ENCODE measurements around the gene ADGRL3. TPM values are rescaled to one million over a fixed set of nuclear protein-coding genes. Genes with fewer than 3 reads are reported as not detected.

ADGRL3 gene
- total RNA-seq, 3 donors from 2014 or later = 4.3 to 10.8 (median 4.3) TPM

DNA sequence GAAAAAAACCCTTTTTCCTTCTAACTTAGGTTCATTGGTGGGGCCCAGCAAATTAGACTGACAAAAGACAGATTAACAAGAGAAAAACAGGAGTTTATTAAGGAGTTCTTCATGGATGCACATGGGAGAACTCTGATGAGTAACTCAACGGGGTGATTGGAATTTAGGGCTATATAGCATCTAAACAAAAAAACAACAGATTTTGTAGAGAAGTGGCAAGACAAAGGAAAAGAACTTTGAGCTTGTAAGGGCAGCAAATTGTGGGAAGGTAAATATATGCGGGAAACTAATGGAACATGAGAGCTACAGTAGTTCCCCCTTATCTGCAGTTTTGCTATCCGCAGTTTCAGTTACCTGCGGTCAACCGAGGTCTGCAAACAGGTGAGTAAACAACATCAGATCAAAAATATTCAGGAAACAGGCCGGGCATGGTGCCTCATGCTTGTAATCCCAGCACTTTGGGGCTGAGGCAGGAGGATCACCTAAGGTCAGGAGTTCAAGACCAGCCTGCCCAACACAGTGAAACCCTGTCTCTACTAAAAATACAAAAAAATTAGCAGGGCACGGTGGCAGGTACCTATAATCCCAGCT, 573.6 kb downstream of the ADGRL3 start:
- no peak for DNase-seq
- TF ChIP-seq, protein P1, sequence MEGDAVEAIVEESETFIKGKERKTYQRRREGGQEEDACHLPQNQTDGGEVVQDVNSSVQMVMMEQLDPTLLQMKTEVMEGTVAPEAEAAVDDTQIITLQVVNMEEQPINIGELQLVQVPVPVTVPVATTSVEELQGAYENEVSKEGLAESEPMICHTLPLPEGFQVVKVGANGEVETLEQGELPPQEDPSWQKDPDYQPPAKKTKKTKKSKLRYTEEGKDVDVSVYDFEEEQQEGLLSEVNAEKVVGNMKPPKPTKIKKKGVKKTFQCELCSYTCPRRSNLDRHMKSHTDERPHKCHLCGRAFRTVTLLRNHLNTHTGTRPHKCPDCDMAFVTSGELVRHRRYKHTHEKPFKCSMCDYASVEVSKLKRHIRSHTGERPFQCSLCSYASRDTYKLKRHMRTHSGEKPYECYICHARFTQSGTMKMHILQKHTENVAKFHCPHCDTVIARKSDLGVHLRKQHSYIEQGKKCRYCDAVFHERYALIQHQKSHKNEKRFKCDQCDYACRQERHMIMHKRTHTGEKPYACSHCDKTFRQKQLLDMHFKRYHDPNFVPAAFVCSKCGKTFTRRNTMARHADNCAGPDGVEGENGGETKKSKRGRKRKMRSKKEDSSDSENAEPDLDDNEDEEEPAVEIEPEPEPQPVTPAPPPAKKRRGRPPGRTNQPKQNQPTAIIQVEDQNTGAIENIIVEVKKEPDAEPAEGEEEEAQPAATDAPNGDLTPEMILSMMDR (IDR thresholded peaks at IDR 0.05) = no peak
- intact Hi-C loops (cut with DNase I, micrococcal nuclease) = no loop called here
- no peaks in the 10 kb centered on the region for H3K9me3 ChIP-seq
- no peak overlapping the region for H3K4me3 ChIP-seq
- no peaks in the 10 kb centered on the region for H3K4me1 ChIP-seq (ENCODE audit: low read depth)
- ATAC-seq = no peak
- H3K36me3 ChIP-seq (ENCODE audit: low read depth) = no peaks in the 10 kb centered on the region

DNA sequence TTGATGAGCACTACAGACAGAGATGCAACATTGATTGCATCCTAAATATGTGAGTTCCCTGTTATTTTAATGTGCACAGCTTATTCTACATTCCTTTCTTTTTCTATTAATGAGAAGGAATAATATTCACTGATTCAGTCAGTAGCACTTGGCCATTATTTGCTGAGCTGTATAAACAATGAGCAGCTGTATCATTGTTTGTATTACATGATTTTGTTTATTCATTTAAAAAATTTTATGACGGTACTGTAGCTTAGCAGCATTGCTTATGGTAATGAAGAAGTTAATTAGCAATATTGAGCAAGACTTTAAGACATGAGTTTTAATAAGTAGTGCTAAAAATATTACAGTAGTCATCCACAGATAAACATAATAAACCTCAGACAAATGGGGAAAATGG, 582.0 kb downstream of the ADGRL3 start:
- intact Hi-C loops (cut with DNase I, micrococcal nuclease) = no loop called here
- TF ChIP-seq, protein P1 (IDR thresholded peaks at IDR 0.05) = no peak
- Histone ChIP-seq H3K9me3 (no peaks in the 10 kb centered on the region), H3K36me3 (ENCODE audit: low read depth) (no peaks in the 10 kb centered on the region), H3K4me1 (ENCODE audit: low read depth) (no peaks in the 10 kb centered on the region), H3K4me3 (no peak overlapping the region)
- DNase-seq = no peak
- no peak for ATAC-seq

DNA sequence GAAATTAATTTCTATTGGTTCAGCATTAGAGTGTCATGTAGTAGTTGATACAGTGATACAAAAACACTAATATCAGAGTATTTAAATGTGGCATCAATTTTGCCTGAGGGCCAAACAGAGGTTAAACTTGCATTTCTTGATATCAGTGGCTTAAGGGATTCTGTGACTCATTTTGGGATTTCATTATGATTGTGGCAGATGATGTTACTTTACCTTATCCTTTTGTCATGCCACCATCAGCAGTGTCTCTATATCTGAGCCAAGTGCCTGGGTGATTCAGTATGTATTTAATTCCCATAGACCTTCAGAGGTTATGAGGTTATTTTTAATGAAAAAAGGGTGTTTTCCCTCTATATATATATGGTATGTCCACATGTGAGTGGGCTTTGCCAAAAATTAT, 582.9 kb downstream of the ADGRL3 start:
- ATAC-seq (no peak), DNase-seq (no peak)
- TF ChIP-seq, protein P1 (IDR thresholded peaks at IDR 0.05) = no peak
- Histone ChIP-seq H3K4me3 (no peak overlapping the region), H3K4me1 (ENCODE audit: low read depth) (no peaks in the 10 kb centered on the region), H3K36me3 (ENCODE audit: low read depth) (no peaks in the 10 kb centered on the region), H3K9me3 (no peaks in the 10 kb centered on the region)
- intact Hi-C loops (cut with DNase I, micrococcal nuclease) = no loop called here

DNA sequence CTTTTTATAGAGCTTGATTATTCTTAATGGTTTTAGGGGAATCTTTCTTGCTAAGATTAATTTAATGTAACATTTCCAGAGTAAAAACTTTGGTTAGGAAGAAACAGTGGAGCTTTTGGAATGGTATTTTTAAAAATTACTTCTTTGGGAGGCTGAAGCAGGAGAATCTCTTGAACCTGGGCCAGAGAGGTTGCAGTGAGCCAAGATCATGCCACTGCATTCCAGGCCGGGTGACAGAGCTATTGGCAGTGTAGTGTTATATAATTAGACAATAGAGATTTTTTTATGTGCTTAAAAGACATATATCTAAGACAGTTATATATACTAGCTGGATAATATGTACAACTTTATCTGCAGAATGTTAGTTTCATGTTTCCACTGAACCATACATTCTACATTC, 585.6 kb downstream of the ADGRL3 start:
- no peaks in the 10 kb centered on the region for H3K36me3 ChIP-seq (ENCODE audit: low read depth)
- DNase-seq (no peak), ATAC-seq (no peak)
- intact Hi-C loops (cut with DNase I, micrococcal nuclease) = no loop called here
- no peak overlapping the region for H3K4me3 ChIP-seq
- TF ChIP-seq, protein P1 (IDR thresholded peaks at IDR 0.05) = no peak
- H3K9me3 ChIP-seq = no peaks in the 10 kb centered on the region
- no peaks in the 10 kb centered on the region for H3K4me1 ChIP-seq (ENCODE audit: low read depth)

DNA sequence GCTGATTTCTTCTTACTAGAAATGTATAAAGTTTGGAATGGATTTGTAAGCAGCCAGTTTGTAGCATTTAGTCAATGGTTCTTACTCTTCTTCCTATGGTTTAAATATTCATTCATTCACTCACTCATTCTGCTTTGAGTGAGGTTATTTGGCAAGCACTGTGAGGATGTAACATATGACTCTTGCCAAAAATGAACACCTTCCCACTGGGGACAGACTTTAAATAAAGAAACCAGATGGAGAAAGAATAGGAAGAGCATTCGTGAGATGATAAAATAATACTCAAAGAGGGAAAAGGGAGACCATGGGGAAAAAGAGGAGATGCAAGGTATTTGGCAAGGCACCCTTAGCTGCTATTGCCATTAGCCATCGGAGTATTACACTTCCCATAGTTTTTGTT, 586.1 kb downstream of the ADGRL3 start:
- TF ChIP-seq, protein P1 (IDR thresholded peaks at IDR 0.05) = no peak

DNA sequence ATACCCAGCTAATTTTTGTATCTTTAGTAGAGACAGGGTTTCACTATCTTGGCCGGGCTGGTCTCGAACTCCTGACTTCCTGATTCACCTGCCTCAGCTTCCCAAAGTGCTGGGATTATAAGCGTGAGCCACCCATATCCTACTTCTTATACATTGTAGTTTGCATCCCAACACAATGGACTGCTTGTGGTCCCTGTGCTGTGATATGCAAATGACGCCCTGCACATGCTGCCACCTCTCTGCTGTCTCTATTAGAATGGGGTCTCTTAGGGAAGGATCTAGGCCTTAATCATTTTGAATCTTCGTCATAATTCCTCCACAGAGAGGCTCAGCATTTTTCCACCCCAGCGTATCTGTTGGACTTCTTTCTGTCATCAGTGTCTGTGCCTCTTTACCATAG, 595.9 kb downstream of the ADGRL3 start:
- no peaks in the 10 kb centered on the region for H3K4me1 ChIP-seq (ENCODE audit: low read depth)
- no peaks in the 10 kb centered on the region for H3K36me3 ChIP-seq (ENCODE audit: low read depth)
- intact Hi-C loops (cut with DNase I, micrococcal nuclease) = no loop called here
- ATAC-seq (no peak), DNase-seq (no peak)
- TF ChIP-seq, protein P1 (IDR thresholded peaks at IDR 0.05) = no peak
- H3K4me3 ChIP-seq = no peak overlapping the region
- no peaks in the 10 kb centered on the region for H3K9me3 ChIP-seq

More for the DNA sequence above, 586.1 kb downstream of the ADGRL3 start:
- Histone ChIP-seq H3K9me3 (no peaks in the 10 kb centered on the region), H3K4me3 (no peak overlapping the region), H3K4me1 (ENCODE audit: low read depth) (no peaks in the 10 kb centered on the region), H3K36me3 (ENCODE audit: low read depth) (no peaks in the 10 kb centered on the region)
- DNase-seq = no peak
- intact Hi-C loops (cut with DNase I, micrococcal nuclease) = no loop called here
- no peak for ATAC-seq
